ENCODE data around the gene CSMD2.

The CSMD2 gene

GRCh38 chr1:33470495-33471012 lies 694.5 kb downstream of the CSMD2 start:
- peak; percentile 80 for TF ChIP-seq CTCF (IDR thresholded peaks at IDR 0.05; ENCODE audit: low read depth, low read length)
- DNase-seq (ENCODE audit: extremely low read depth, low read depth), result peak; percentile 67

- no peak for DNase-seq (ENCODE audit: extremely low read depth, low read depth)
- TF ChIP-seq CTCF (IDR thresholded peaks at IDR 0.05; ENCODE audit: low read depth, low read length), result no peak
These were observed 695.3 kb downstream of the CSMD2 start for GRCh38 chr1:33469691-33470090.

GRCh38 chr1:33468967-33469366 lies 696.1 kb downstream of the CSMD2 start:
- no peak for DNase-seq (ENCODE audit: extremely low read depth, low read depth)
- TF ChIP-seq CTCF (IDR thresholded peaks at IDR 0.05; ENCODE audit: low read depth, low read length), result no peak

GRCh38 chr1:33468531-33468930 lies 696.5 kb downstream of the CSMD2 start:
- TF ChIP-seq CTCF (IDR thresholded peaks at IDR 0.05; ENCODE audit: low read depth, low read length), result no peak
- DNase-seq (ENCODE audit: extremely low read depth, low read depth), result no peak

GRCh38 chr1:33468011-33468410 lies 697.0 kb downstream of the CSMD2 start:
- no peak for DNase-seq (ENCODE audit: extremely low read depth, low read depth)
- no peak for TF ChIP-seq CTCF (IDR thresholded peaks at IDR 0.05; ENCODE audit: low read depth, low read length)

GRCh38 chr1:33466159-33466558 lies 698.9 kb downstream of the CSMD2 start:
- no peak for TF ChIP-seq CTCF (IDR thresholded peaks at IDR 0.05; ENCODE audit: low read depth, low read length)
- DNase-seq (ENCODE audit: extremely low read depth, low read depth), result no peak

- no peak for TF ChIP-seq CTCF (IDR thresholded peaks at IDR 0.05; ENCODE audit: low read depth, low read length)
- DNase-seq (ENCODE audit: extremely low read depth, low read depth), result no peak
These were observed 699.7 kb downstream of the CSMD2 start for GRCh38 chr1:33465316-33465715.

Data from AG09319 (cell line).